HEK293 (cell line): ENCODE data around the gene PHYH.

Experiments
- CTCF ChIA-PET: fragments of 350-600 bp; formaldehyde crosslinking; extraction: SDS; loops from one replicate; lab custom pipeline; 2021; ENCODE audit warnings: antibody characterized with exemption; lab: Yijun Ruan, JAX
- POLR2A ChIA-PET: fragments of 300-600 bp; formaldehyde crosslinking; extraction: SDS; loops from one replicate; lab custom pipeline; 2020; ENCODE audit warnings: antibody characterized with exemption, inconsistent platforms; lab: Yijun Ruan, JAX
- H3K27ac ChIP-seq: fragments of 200-500 bp; sonication (Bioruptor generic); 2 replicates; pipeline ENCODE4 v1.5.1; 2014; ENCODE audit warnings: low read depth, low read length, control low read depth, inconsistent platforms; ENCODE audit errors: extremely low read depth
- H3K36me3 ChIP-seq, 2 experiments: fragments of 200-500 bp in 1 of 2; sonication (Bioruptor generic) in 1 of 2; 1 replicate in 1 of 2; 2 replicates in 1 of 2; pipeline ENCODE4 v1.5.1; 2014 to 2017; ENCODE audit warnings: inconsistent platforms in 2 of 2, low read length in 2 of 2; ENCODE audit not compliant: control insufficient read depth in 2 of 2, insufficient read depth in 1 of 2
- H3K4me1 ChIP-seq: fragments of 200-500 bp; sonication (Bioruptor generic); 2 replicates; pipeline ENCODE4 v1.5.1; 2014; ENCODE audit warnings: mild to moderate bottlenecking, low read length, inconsistent platforms; ENCODE audit not compliant: control insufficient read depth, insufficient read depth
- H3K4me3 ChIP-seq: 2 replicates; pipeline ENCODE4 v1.5.1; 2011; ENCODE audit warnings: low read depth, mild to moderate bottlenecking, control low read depth, low read length, moderate library complexity
- H3K9me3 ChIP-seq: fragments of 200-500 bp; sonication (Bioruptor generic); 2 replicates; pipeline ENCODE4 v1.5.1; 2014; ENCODE audit warnings: low read depth, low read length, inconsistent platforms; ENCODE audit not compliant: control insufficient read depth, insufficient read depth
- BCL6B ChIP-seq: fragments of 450-650 bp; formaldehyde crosslinking; IDR thresholded peaks from 2 replicates; pipeline ENCODE4 v1.5.1; 2017; ENCODE audit warnings: missing biosample characterization, missing genetic modification characterization
- IKZF3 ChIP-seq: fragments of 450-650 bp; IDR thresholded peaks from 2 replicates; pipeline ENCODE4 v1.5.0; 2018; ENCODE audit warnings: missing biosample characterization, mild to moderate bottlenecking, missing genetic modification characterization, moderate library complexity
- KLF8 ChIP-seq: fragments of 450-650 bp; formaldehyde crosslinking; IDR thresholded peaks from 2 replicates; pipeline ENCODE4 v1.5.1; 2016; ENCODE audit warnings: missing biosample characterization, missing genetic modification characterization
- SCRT2 ChIP-seq: fragments of 450-650 bp; formaldehyde crosslinking; IDR thresholded peaks from 2 replicates; pipeline ENCODE4 v1.5.1; 2016; ENCODE audit warnings: missing biosample characterization, missing genetic modification characterization
- ZBTB1 ChIP-seq: fragments of 450-650 bp; formaldehyde crosslinking; IDR thresholded peaks from 2 replicates; pipeline ENCODE4 v1.5.1; 2016; ENCODE audit warnings: missing biosample characterization, missing genetic modification characterization
- ZBTB20 ChIP-seq: fragments of 450-650 bp; formaldehyde crosslinking; IDR thresholded peaks from 2 replicates; pipeline ENCODE4 v1.5.1; 2016; ENCODE audit warnings: missing biosample characterization, missing genetic modification characterization
- ZNF121 ChIP-seq: fragments of 450-650 bp; formaldehyde crosslinking; IDR thresholded peaks from 2 replicates; pipeline ENCODE4 v1.5.1; 2016; ENCODE audit warnings: missing biosample characterization, missing genetic modification characterization
- ZNF19 ChIP-seq: fragments of 450-650 bp; formaldehyde crosslinking; IDR thresholded peaks from 2 replicates; pipeline ENCODE4; 2016; ENCODE audit warnings: missing biosample characterization, missing genetic modification characterization, low read depth
- ZNF2 ChIP-seq: fragments of 450-650 bp; formaldehyde crosslinking; IDR thresholded peaks from 2 replicates; pipeline ENCODE4 v1.5.1; 2016; ENCODE audit warnings: missing biosample characterization, missing genetic modification characterization
- ZNF211 ChIP-seq: fragments of 450-650 bp; formaldehyde crosslinking; IDR thresholded peaks from 2 replicates; pipeline ENCODE4 v1.5.1; 2016; ENCODE audit warnings: low read depth, missing biosample characterization, missing genetic modification characterization
- ZNF248 ChIP-seq: fragments of 450-650 bp; formaldehyde crosslinking; IDR thresholded peaks from 2 replicates; pipeline ENCODE4 v1.5.1; 2017; ENCODE audit warnings: missing biosample characterization, missing genetic modification characterization
- ZNF341 ChIP-seq: fragments of 450-650 bp; formaldehyde crosslinking; IDR thresholded peaks from 2 replicates; pipeline ENCODE4; 2016; ENCODE audit warnings: low read depth, missing biosample characterization, missing genetic modification characterization
- ZNF350 ChIP-seq: fragments of 450-650 bp; formaldehyde crosslinking; IDR thresholded peaks from 2 replicates; pipeline ENCODE4 v1.5.0; 2017; ENCODE audit warnings: missing biosample characterization, mild to moderate bottlenecking, missing genetic modification characterization
- ZNF394 ChIP-seq: fragments of 450-650 bp; formaldehyde crosslinking; IDR thresholded peaks from 2 replicates; pipeline ENCODE4 v1.5.1; 2016; ENCODE audit warnings: missing biosample characterization, missing genetic modification characterization, mild to moderate bottlenecking, moderate library complexity, borderline replicate concordance
- ZNF510 ChIP-seq: fragments of 450-650 bp; formaldehyde crosslinking; IDR thresholded peaks from 2 replicates; pipeline ENCODE4 v1.5.1; 2018; ENCODE audit warnings: mild to moderate bottlenecking, missing genetic modification characterization, missing biosample characterization; ENCODE audit not compliant: insufficient replicate concordance
- ZNF560 ChIP-seq: fragments of 450-650 bp; formaldehyde crosslinking; IDR thresholded peaks from 2 replicates; pipeline ENCODE4 v1.5.1; 2017; ENCODE audit warnings: missing biosample characterization, missing genetic modification characterization, borderline replicate concordance
- ZNF610 ChIP-seq: fragments of 450-650 bp; formaldehyde crosslinking; IDR thresholded peaks from 2 replicates; pipeline ENCODE4 v1.5.1; 2016; ENCODE audit warnings: missing biosample characterization, missing genetic modification characterization, borderline replicate concordance
- ZNF701 ChIP-seq: fragments of 450-650 bp; formaldehyde crosslinking; IDR thresholded peaks from 2 replicates; pipeline ENCODE4 v1.5.1; 2016; ENCODE audit warnings: missing biosample characterization, missing genetic modification characterization
- ZXDB ChIP-seq: fragments of 450-650 bp; formaldehyde crosslinking; IDR thresholded peaks from 2 replicates; pipeline ENCODE4 v1.5.1; 2016; ENCODE audit warnings: missing biosample characterization, missing genetic modification characterization
- TF ChIP-seq, protein P1 (sequence below): fragments of 450-650 bp; formaldehyde crosslinking; IDR thresholded peaks from 2 replicates; pipeline ENCODE4 v1.5.1; 2016; ENCODE audit warnings: missing biosample characterization, missing genetic modification characterization
- TF ChIP-seq, protein P2 (sequence below): fragments of 450-650 bp; formaldehyde crosslinking; IDR thresholded peaks from 2 replicates; pipeline ENCODE4 v1.5.1; 2016; ENCODE audit warnings: missing biosample characterization, missing genetic modification characterization

The PHYH gene

DNA sequence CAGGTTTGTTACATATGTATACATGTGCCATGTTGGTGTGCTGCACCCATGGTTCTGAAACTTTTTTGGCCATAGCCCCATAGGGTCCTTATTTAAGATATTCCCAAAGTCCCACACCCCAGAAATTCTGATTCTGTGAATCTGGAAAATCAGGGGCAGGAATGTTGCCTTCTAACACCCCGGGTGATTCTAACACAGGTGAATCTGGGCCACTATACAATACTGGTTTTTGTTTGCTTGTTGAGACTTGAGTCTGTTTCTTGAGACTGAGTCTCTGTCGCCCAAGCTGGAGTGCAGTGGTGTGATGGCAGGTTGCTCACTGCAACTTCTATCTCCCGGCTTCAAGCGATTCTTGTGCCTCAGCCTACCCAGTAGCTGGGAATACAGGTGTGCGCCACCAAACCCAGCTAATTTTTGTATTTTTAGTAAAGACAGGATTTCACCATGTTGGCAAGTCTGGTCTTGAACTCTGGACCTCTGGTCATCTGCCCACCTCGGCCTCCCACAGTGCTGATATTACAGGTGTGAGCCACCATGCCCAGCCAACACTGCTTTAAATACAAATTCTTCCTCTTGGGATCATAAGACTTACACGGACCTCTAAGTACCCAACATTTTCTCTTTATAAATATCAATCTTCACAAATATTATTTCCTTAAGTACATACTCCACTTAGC, 16.9 kb upstream of the PHYH start:
- no peaks in the 10 kb centered on the region for H3K9me3 ChIP-seq
- no peaks in the 10 kb centered on the region for H3K4me1 ChIP-seq
- TF ChIP-seq ZNF19 (tag by site-specific recombination), result no peak
- no peak for TF ChIP-seq SCRT2 (tag by site-specific recombination)
- no peak for TF ChIP-seq ZNF341 (tag by site-specific recombination)
- no peak for TF ChIP-seq KLF8 (tag by site-specific recombination)
- TF ChIP-seq ZNF350 (tag by site-specific recombination), result no peak
- TF ChIP-seq ZBTB20 (tag by site-specific recombination), result no peak
- no peak overlapping the region for H3K4me3 ChIP-seq
- CTCF ChIA-PET, result interaction anchor here (0.7 to 1.2 kb wide), 2 partner anchors 56 to 1479 kb away, joined by 3 read pairs; no protein-coding TSS in a partner anchor
- POLR2A ChIA-PET, result interaction anchor here (2.6 kb wide), 1 partner anchor 15 kb away, joined by 9 read pairs; no protein-coding TSS in a partner anchor
- no peak overlapping the region for H3K27ac ChIP-seq
- H3K36me3 ChIP-seq, result peaks cover 21 to 31% of the 10 kb centered on the region in 2 experiments; a peak in 2 of 3 replicates

DNA sequence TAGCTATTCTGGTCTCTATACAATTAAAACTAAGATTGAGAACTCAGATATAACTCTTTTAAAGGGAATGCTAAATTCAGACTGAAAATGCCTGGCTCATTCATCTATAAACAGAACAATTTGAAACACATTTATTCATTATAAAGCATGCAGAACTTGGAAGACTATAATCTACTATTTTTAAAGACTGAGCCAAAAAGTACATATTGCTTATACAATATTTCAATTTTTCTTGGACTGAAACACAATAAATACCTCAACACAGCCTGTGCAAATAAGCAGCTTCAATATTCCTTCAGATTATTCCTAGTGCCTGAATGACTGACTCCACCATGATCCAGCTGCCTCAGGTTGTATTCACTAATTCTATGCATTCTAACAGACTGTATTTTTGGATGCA, 15.5 kb upstream of the PHYH start:
- TF ChIP-seq ZNF701 (tag by site-specific recombination), result no peak
- no peak for TF ChIP-seq ZNF121 (tag by site-specific recombination)
- TF ChIP-seq ZXDB (tag by site-specific recombination), result no peak
- TF ChIP-seq, protein P1, sequence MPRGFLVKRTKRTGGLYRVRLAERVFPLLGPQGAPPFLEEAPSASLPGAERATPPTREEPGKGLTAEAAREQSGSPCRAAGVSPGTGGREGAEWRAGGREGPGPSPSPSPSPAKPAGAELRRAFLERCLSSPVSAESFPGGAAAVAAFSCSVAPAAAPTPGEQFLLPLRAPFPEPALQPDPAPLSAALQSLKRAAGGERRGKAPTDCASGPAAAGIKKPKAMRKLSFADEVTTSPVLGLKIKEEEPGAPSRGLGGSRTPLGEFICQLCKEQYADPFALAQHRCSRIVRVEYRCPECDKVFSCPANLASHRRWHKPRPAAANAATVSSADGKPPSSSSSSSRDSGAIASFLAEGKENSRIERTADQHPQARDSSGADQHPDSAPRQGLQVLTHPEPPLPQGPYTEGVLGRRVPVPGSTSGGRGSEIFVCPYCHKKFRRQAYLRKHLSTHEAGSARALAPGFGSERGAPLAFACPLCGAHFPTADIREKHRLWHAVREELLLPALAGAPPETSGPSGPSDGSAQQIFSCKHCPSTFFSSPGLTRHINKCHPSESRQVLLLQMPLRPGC, result no peak
- no peak for TF ChIP-seq ZBTB1
- TF ChIP-seq, protein P2, sequence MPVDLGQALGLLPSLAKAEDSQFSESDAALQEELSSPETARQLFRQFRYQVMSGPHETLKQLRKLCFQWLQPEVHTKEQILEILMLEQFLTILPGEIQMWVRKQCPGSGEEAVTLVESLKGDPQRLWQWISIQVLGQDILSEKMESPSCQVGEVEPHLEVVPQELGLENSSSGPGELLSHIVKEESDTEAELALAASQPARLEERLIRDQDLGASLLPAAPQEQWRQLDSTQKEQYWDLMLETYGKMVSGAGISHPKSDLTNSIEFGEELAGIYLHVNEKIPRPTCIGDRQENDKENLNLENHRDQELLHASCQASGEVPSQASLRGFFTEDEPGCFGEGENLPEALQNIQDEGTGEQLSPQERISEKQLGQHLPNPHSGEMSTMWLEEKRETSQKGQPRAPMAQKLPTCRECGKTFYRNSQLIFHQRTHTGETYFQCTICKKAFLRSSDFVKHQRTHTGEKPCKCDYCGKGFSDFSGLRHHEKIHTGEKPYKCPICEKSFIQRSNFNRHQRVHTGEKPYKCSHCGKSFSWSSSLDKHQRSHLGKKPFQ (tag by site-specific recombination), result no peak
- TF ChIP-seq ZNF341 (tag by site-specific recombination), result no peak
- no peak for TF ChIP-seq ZNF560 (tag by site-specific recombination)
- TF ChIP-seq ZNF248 (tag by site-specific recombination), result no peak
- no peak for TF ChIP-seq ZNF394 (tag by site-specific recombination)
- TF ChIP-seq ZNF2, result no peak
- no peak for TF ChIP-seq ZNF610 (tag by site-specific recombination)
- TF ChIP-seq ZNF510 (tag by site-specific recombination), result no peak
- no peak for TF ChIP-seq IKZF3 (tag by site-specific recombination)
- no peak for TF ChIP-seq ZNF211
- TF ChIP-seq BCL6B (tag by site-specific recombination), result no peak
- TF ChIP-seq, all 188 proteins: peak for 0
- H3K9me3 ChIP-seq, result no peaks in the 10 kb centered on the region
- no peak overlapping the region for H3K27ac ChIP-seq
- no peak overlapping the region for H3K4me3 ChIP-seq
- CTCF ChIA-PET, result interaction anchor here (1.5 kb wide), 1 partner anchor 13 kb away, joined by 4 read pairs; no protein-coding TSS in a partner anchor
- POLR2A ChIA-PET, result interaction anchor here (2.6 kb wide), 1 partner anchor 13 kb away, joined by 9 read pairs; no protein-coding TSS in a partner anchor
- H3K4me1 ChIP-seq, result no peaks in the 10 kb centered on the region
- peaks cover 10 to 17% of the 10 kb centered on the region in 2 experiments; a peak in 2 of 3 replicates for H3K36me3 ChIP-seq
